Breast epithelium (tissue), 4 donors: ENCODE results near the gene GPER1. TPM values are rescaled to one million over a fixed set of nuclear protein-coding genes. Genes with fewer than 3 reads are reported as not detected.

ENCODE experiments used
- DNase-seq, 2 donors: peaks; one replicate each; pipeline ENCODE4 v3.0.0-alpha.2; 2019; ENCODE audit warnings: low spot score in 2 of 2
- H3K27ac ChIP-seq, 2 donors: fragments of 200-600 bp; sonication (generic) in 1 of 2; one replicate each; pipeline ENCODE4 v1.5.1; 2016 to 2019; ENCODE audit warnings: mild to moderate bottlenecking in 1 of 2
- H3K27me3 ChIP-seq, 2 donors: fragments of 200-600 bp; sonication (generic) in 1 of 2; one replicate each; pipeline versions ENCODE4 v1.5.1 to v1.6.0; 2017 to 2019; ENCODE audit warnings: control low read depth in 1 of 2, mild to moderate bottlenecking in 1 of 2
- H3K36me3 ChIP-seq: fragments of 200-600 bp; one replicate; pipeline ENCODE4 v1.5.1; 2019
- H3K4me1 ChIP-seq, 2 donors: fragments of 200-600 bp; sonication (generic); one replicate each; pipeline ENCODE4 v1.5.1; 2016 to 2019; ENCODE audit warnings: control low read depth in 1 of 2
- H3K4me3 ChIP-seq, 3 donors: fragments of 200-600 bp; sonication (generic); 1 replicate in 2 of 3; 2 replicates in 1 of 3; pipeline ENCODE4 v1.5.1; 2016 to 2019; ENCODE audit warnings: mild to moderate bottlenecking in 3 of 3, moderate library complexity in 2 of 3
- H3K9me3 ChIP-seq, 2 donors: fragments of 200-600 bp; sonication (generic) in 1 of 2; one replicate each; pipeline ENCODE4 v1.5.1; 2016 to 2019; ENCODE audit warnings: control low read depth in 1 of 2
- CTCF ChIP-seq, 3 donors: fragments of 450-650 bp; IDR thresholded peaks; one replicate each; pipeline ENCODE4 v1.5.1; 2016 to 2017; ENCODE audit warnings: antibody characterized with exemption in 3 of 3, mild to moderate bottlenecking in 3 of 3, moderate library complexity in 3 of 3
- POLR2A ChIP-seq: fragments of 450-650 bp; IDR thresholded peaks from one replicate; pipeline ENCODE4 v1.6.1; 2016; ENCODE audit warnings: antibody characterized with exemption, mild to moderate bottlenecking, moderate library complexity
- POLR2AphosphoS5 ChIP-seq, 3 donors: sonication (generic); formaldehyde crosslinking; IDR thresholded peaks; one replicate each; pipeline ENCODE4 v1.6.1; 2017; ENCODE audit warnings: antibody characterized with exemption in 3 of 3
- intact Hi-C: fragments of 100-400 bp; cut with DNase I; formaldehyde crosslinking; loops from one replicate; pipeline ENCODE4 v1.15.1; 2023; ENCODE audit warnings: low total_unique reads
- total RNA-seq, 3 donors: library from RNA; depleted of rRNA; stranded (reverse); fragments of >200 nt; gene quantifications; one replicate each; pipeline ENCODE4 v1.1.0, GENCODE V29; 2016

Gene GPER1
- total RNA-seq, 3 donors from 2014 or later: 2.6 to 3.3 (median 3.2) TPM

- Histone ChIP-seq H3K4me3 (no peak overlapping the region), H3K36me3 (no peaks in the 10 kb centered on the region), H3K9me3 (no peaks in the 10 kb centered on the region), H3K27me3 (no peaks in the 10 kb centered on the region), H3K27ac (no peak overlapping the region), H3K4me1 (peaks cover 0 to 4% of the 10 kb centered on the region in 2 donors)
- TF ChIP-seq POLR2AphosphoS5 (IDR thresholded peaks at IDR 0.05) (no peak), POLR2A (no peak), CTCF (IDR thresholded peaks at IDR 0.05) (no peak)
- no peak for DNase-seq
- intact Hi-C loops: no loop called here
Observed at GRCh38 chr7:1106063-1106792, 18.3 kb downstream of the GPER1 start.

- no peak overlapping the region for H3K4me3 ChIP-seq
- intact Hi-C loops: no loop called here
- H3K27ac ChIP-seq: no peak overlapping the region
- no peak for DNase-seq
- H3K36me3 ChIP-seq: no peaks in the 10 kb centered on the region
- no peak for TF ChIP-seq POLR2AphosphoS5 (IDR thresholded peaks at IDR 0.05)
- TF ChIP-seq CTCF (IDR thresholded peaks at IDR 0.05): no peak
- TF ChIP-seq POLR2A: no peak
- H3K27me3 ChIP-seq: no peaks in the 10 kb centered on the region
- H3K9me3 ChIP-seq: no peaks in the 10 kb centered on the region
- peaks cover 0 to 4% of the 10 kb centered on the region in 2 donors for H3K4me1 ChIP-seq
Observed at GRCh38 chr7:1106793-1107421, 19.0 kb downstream of the GPER1 start.

GRCh38 chr7:1108264-1108920, 20.5 kb downstream of the GPER1 start:
- Histone ChIP-seq H3K27ac (no peak overlapping the region), H3K27me3 (no peaks in the 10 kb centered on the region), H3K36me3 (no peaks in the 10 kb centered on the region), H3K9me3 (no peaks in the 10 kb centered on the region), H3K4me1 (no peaks in the 10 kb centered on the region), H3K4me3 (no peak overlapping the region)
- TF ChIP-seq POLR2A (no peak), CTCF (IDR thresholded peaks at IDR 0.05) (no peak), POLR2AphosphoS5 (IDR thresholded peaks at IDR 0.05) (no peak)
- DNase-seq: no peak
- intact Hi-C loops: no loop called here

- intact Hi-C loops: no loop called here
- H3K27ac ChIP-seq: no peak overlapping the region
Observed at GRCh38 chr7:1109581-1110310, 21.8 kb downstream of the GPER1 start.

More at GRCh38 chr7:1109581-1110310, 21.8 kb downstream of the GPER1 start:
- H3K4me3 ChIP-seq: no peak overlapping the region
- no peaks in the 10 kb centered on the region for H3K27me3 ChIP-seq
- TF ChIP-seq CTCF (IDR thresholded peaks at IDR 0.05) (no peak), POLR2A (no peak), POLR2AphosphoS5 (IDR thresholded peaks at IDR 0.05) (no peak)
- H3K9me3 ChIP-seq: no peaks in the 10 kb centered on the region
- no peak for DNase-seq
- no peaks in the 10 kb centered on the region for H3K4me1 ChIP-seq
- H3K36me3 ChIP-seq: no peaks in the 10 kb centered on the region
